Measurements from ENCODE around the gene TTLL5. TPM values are rescaled to one million over a fixed set of nuclear protein-coding genes. Genes with fewer than 3 reads are reported as not detected.

TTLL5 gene
- total RNA-seq, 1 experiment from 2014 or later: 35.7 TPM

- Mint-ChIP-seq H3K4me1 (0 out of 4 replicates have a peak, but pooled peaks cover 0 to 2% of the 10 kb centered on the region in 2 experiments), H3K27me3 (ENCODE audit: low read depth) (peaks cover 2% of the 10 kb centered on the region), H3K36me3 (ENCODE audit: insufficient read depth in 1 of 3, low read depth in 3 of 3) (peaks cover 0 to 1% (median 0%) of the 10 kb centered on the region in 3 experiments; a peak in 3 of 7 replicates), H3K27ac (no peak overlapping the region), H3K4me3 (no peak overlapping the region), H3K9me3 (peaks cover 4% of the 10 kb centered on the region in 2 experiments; a peak in 4 of 5 replicates)
- Histone ChIP-seq H2BK20ac (ENCODE audit: low read depth, low read length, poor library complexity, severe bottlenecking) (no peak overlapping the region), H4K20me1 (ENCODE audit: control insufficient read depth, insufficient read depth, insufficient read length) (no peaks in the 10 kb centered on the region), H4K91ac (ENCODE audit: insufficient read length, low read depth, low read length) (no peak overlapping the region), H4K5ac (ENCODE audit: insufficient read length, low read depth, low read length) (no peak overlapping the region), H3K23me2 (ENCODE audit: insufficient read length, low read depth, low read length, poor library complexity, severe bottlenecking) (no peaks in the 10 kb centered on the region), H3T11ph (ENCODE audit: low read length) (no peak overlapping the region), H3K4me1 (ENCODE audit: insufficient read depth, low read length) (no peaks in the 10 kb centered on the region), H4K8ac (replicated peaks; ENCODE audit: insufficient read length, low read depth, low read length) (no peak overlapping the region), H2BK120ac (ENCODE audit: low read depth, low read length, poor library complexity, severe bottlenecking) (no peak overlapping the region), H3K27ac (ENCODE audit: insufficient read length, low read depth, low read length) (no peak overlapping the region), H3K4me2 (ENCODE audit: insufficient read depth, insufficient read length, low read length) (no peak overlapping the region), H3K9me3 (ENCODE audit: control insufficient read depth, low read depth, low read length) (no peaks in the 10 kb centered on the region), H2BK5ac (ENCODE audit: insufficient read length, low read length) (no peak overlapping the region), H3K23ac (ENCODE audit: insufficient read length, low read depth, low read length) (no peak overlapping the region), H3K14ac (ENCODE audit: insufficient read depth, low read length) (no peak overlapping the region), H3K27me3 (ENCODE audit: insufficient read depth, low read length) (no peaks in the 10 kb centered on the region), H3K56ac (ENCODE audit: insufficient read length, low read depth, low read length) (no peak overlapping the region), H2BK12ac (ENCODE audit: insufficient read length, low read depth, low read length) (no peak overlapping the region), H2BK15ac (ENCODE audit: low read depth, low read length) (no peak overlapping the region), H3K4ac (ENCODE audit: low read depth, low read length) (no peak overlapping the region), H3K9ac (ENCODE audit: extremely low read depth, insufficient read length, low read length) (no peak overlapping the region), H3K18ac (ENCODE audit: insufficient read length, low read depth, low read length) (no peak overlapping the region), H3K79me2 (ENCODE audit: insufficient read depth, low read length) (no peaks in the 10 kb centered on the region), H2AFZ (ENCODE audit: low read length) (no peak overlapping the region), H2AK5ac (ENCODE audit: insufficient read length, low read length) (no peak overlapping the region), H3K79me1 (ENCODE audit: insufficient read depth, low read depth, low read length, poor library complexity, severe bottlenecking) (no peaks in the 10 kb centered on the region)
- no peak for DNase-seq
- no peak for TF ChIP-seq CTCF (conservative IDR thresholded peaks at IDR 0.05)
- WGBS (ENCODE audit: extremely low coverage, insufficient read length, low lambda C conversion rate): no CpG with 5 or more reads among the region's 4 CpGs
Measured at GRCh38 chr14:75612157-75612556, 48.9 kb upstream of the TTLL5 start.
